Measurements from ENCODE around the gene PLCG1.

- TF ChIP-seq CTCF (IDR thresholded peaks at IDR 0.05) = no peak
- TF ChIP-seq POLR2A (IDR thresholded peaks at IDR 0.05) = no peak
Measured at GRCh38 chr20:41173791-41174341, 36.5 kb downstream of the PLCG1 start.

All from body of pancreas (tissue), 4 donors.